Mammary epithelial cell (primary cell): Measurements from ENCODE around the gene HBEGF.

ENCODE experiments used
- CTCF ChIP-seq, 2 donors: IDR thresholded peaks in 1 of 2; conservative IDR thresholded peaks in 1 of 2; 2 replicates each; pipeline ENCODE4 v1.5.1; 2011 to 2012; ENCODE audit warnings: inconsistent platforms in 2 of 2, low read length in 2 of 2, mild to moderate bottlenecking in 2 of 2, control low read depth in 1 of 2, low read depth in 1 of 2; ENCODE audit not compliant: insufficient read depth in 1 of 2; ENCODE audit errors: extremely low read depth in 1 of 2
- EZH2 ChIP-seq: IDR thresholded peaks from 2 replicates; pipeline ENCODE4 v1.6.1; 2012; ENCODE audit warnings: low read length, inconsistent platforms, borderline replicate concordance

GRCh38 chr5:140303966-140304365, 42.4 kb downstream of the HBEGF start:
- TF ChIP-seq CTCF (conservative IDR thresholded peaks at IDR 0.05 in 1 of 2, IDR thresholded peaks at IDR 0.05 in 1 of 2; ENCODE audit: extremely low read depth in 1 of 2, insufficient read depth in 1 of 2, low read depth in 1 of 2, low read length in 2 of 2): no peak
- TF ChIP-seq EZH2: no peak
